Effector memory CD8-positive, alpha-beta T cell (primary cell): ENCODE measurements around the gene ETV6.
"Not testable (repeated sequence)": the region's sequence is repeated elsewhere in the genome, so short reads cannot be mapped to it uniquely, and the experiment has no call there.

Experiments used
- ATAC-seq: fragments of 150-1000 bp; cut with Tn5 transposase; replicated peaks from 2 replicates; pipeline ENCODE4 v1.10.0; 2021; ENCODE audit warnings: mild to moderate bottlenecking, moderate library complexity
- DNase-seq, 3 experiments: peaks; one replicate each; pipeline ENCODE4 v3.0.0; 2021
- H3K27ac Mint-ChIP-seq, 2 donors: one replicate each; pipeline ENCODE4 v1.8.0; 2022; ENCODE audit warnings: mild to moderate bottlenecking in 2 of 2, mixed read lengths in 2 of 2, moderate library complexity in 2 of 2
- H3K27me3 Mint-ChIP-seq, 2 donors: one replicate each; pipeline ENCODE4 v1.8.0; 2022; ENCODE audit warnings: mixed read lengths in 2 of 2
- H3K36me3 Mint-ChIP-seq: one replicate; pipeline ENCODE4 v1.8.0; 2022; ENCODE audit warnings: mild to moderate bottlenecking, moderate library complexity, mixed read lengths; ENCODE audit not compliant: insufficient read depth
- H3K4me1 Mint-ChIP-seq, 2 donors: one replicate each; pipeline ENCODE4 v1.8.0; 2022; ENCODE audit warnings: low read depth in 2 of 2, mixed read lengths in 2 of 2
- H3K4me3 Mint-ChIP-seq, 2 donors: one replicate each; pipeline ENCODE4 v1.8.0; 2022; ENCODE audit warnings: mild to moderate bottlenecking in 2 of 2, mixed read lengths in 2 of 2, moderate library complexity in 2 of 2
- H3K9me3 Mint-ChIP-seq, 2 donors: one replicate each; pipeline ENCODE4 v1.8.0; 2022; ENCODE audit warnings: mixed read lengths in 2 of 2

The ETV6 gene

DNA sequence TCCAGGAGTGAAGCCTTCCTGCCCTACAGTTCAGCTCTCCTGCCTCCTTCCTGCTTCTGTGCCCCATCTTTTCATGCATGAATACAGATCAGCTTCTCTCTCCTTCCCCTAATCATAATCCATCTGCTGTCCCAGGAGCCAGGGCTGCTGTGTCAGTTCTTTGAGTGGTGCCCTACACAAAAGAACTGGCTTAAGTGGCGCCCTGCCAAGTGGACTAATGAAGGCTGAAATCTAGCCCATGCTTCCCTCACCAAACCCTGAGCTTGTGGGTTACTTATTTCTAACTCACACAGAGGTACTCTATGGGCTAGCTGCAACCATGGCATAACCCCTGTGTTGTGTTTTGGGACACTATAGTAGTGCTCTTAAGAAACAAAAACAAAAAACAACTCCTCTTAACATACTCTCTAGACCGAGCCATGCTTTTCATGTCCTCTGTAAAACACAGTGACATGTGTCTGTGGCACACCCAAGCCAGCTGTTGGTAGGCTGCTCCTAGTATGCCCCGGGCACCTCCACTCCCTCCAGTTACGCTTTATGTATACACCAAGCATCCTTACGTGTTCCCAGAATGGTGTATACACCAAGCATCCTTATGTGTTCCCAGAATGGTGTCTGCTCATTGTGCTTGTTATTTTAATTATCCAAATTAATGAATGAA is 19.3 kb upstream of the ETV6 start:
- H3K36me3 Mint-ChIP-seq = peaks cover 2% of the 10 kb centered on the region
- ATAC-seq (no peak), DNase-seq (no peak)
- H3K9me3 Mint-ChIP-seq = no peaks in the 10 kb centered on the region
- H3K4me3 Mint-ChIP-seq = no peak overlapping the region
- H3K27ac Mint-ChIP-seq = no peak overlapping the region
- H3K4me1 Mint-ChIP-seq = no peaks in the 10 kb centered on the region
- H3K27me3 Mint-ChIP-seq = peaks cover 5 to 8% of the 10 kb centered on the region in 2 donors

DNA sequence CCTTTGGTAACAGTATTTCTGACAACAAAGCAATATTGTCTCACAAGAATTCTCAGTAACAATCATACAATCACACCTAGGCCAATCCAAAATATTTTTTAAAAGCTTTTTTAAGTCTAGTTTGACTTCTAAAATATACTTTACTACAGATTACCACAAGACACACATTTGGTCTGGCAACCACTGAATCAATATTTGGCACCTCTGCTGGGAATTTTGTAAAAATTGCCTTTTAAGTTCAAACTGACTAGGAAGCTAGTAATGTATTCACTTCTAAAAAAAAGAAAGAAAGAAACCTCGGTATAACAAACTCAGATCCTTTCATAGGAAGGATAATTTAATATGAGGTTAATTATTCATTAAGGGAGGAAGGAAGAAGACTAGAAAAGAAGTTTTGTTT is 18.2 kb upstream of the ETV6 start:
- no peak overlapping the region for H3K27ac Mint-ChIP-seq
- peaks cover 5 to 6% of the 10 kb centered on the region in 2 donors for H3K27me3 Mint-ChIP-seq
- no peak for ATAC-seq
- no peaks in the 10 kb centered on the region for H3K4me1 Mint-ChIP-seq
- no peak for DNase-seq
- peaks cover 2% of the 10 kb centered on the region for H3K36me3 Mint-ChIP-seq
- no peak overlapping the region for H3K4me3 Mint-ChIP-seq
- H3K9me3 Mint-ChIP-seq = no peaks in the 10 kb centered on the region

DNA sequence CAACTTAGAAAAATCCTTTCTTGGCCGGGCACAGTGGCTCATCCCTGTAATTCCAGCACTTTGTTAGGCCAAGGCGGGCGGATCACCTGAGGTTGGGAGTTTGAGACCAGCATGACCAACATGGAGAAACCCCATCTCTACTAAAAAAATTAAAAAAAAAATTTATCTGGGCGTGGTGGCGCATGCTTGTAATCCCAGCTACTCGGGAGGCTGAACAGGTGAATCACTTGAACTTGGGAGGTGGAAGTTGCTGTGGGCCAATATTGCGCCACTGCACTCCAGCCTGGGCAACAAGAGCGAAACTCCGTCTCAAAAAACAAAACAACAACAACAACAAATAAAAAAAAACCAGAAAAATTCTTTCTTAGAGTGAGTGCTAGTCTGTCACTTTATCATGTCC is 17.6 kb upstream of the ETV6 start:
- ATAC-seq, H3K9me3 Mint-ChIP-seq, H3K4me1 Mint-ChIP-seq, H3K27ac Mint-ChIP-seq, DNase-seq, H3K4me3 Mint-ChIP-seq, H3K27me3 Mint-ChIP-seq, H3K36me3 Mint-ChIP-seq: not testable (repeated sequence)

- no peaks in the 10 kb centered on the region for H3K4me1 Mint-ChIP-seq
- no peak overlapping the region for H3K4me3 Mint-ChIP-seq
- peaks cover 5 to 6% of the 10 kb centered on the region in 2 donors for H3K27me3 Mint-ChIP-seq
- DNase-seq (no peak), ATAC-seq (no peak)
- no peak overlapping the region for H3K27ac Mint-ChIP-seq
- no peaks in the 10 kb centered on the region for H3K9me3 Mint-ChIP-seq
- H3K36me3 Mint-ChIP-seq = peaks cover 2% of the 10 kb centered on the region
Observed at GRCh38 chr12:11633968-11634367, 15.5 kb upstream of the ETV6 start.

DNA sequence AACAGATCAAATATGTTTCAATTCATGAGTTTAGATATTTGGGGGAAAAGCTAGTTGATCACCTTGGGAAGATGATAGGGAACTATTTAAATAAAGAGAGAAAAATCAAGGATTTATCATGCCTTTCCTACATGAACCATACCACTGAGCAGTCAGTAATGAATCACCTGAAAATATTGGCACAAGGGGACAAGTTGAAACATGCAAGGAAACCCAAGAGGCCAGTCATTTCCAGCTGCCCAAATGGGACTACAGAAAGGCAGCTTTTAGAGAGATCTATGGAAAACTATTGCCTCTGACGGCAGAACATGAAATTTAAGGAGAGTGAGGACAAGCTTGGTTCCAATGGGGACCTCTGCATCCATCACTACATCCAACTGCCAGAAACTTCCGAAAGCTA is 14.1 kb upstream of the ETV6 start:
- H3K27me3 Mint-ChIP-seq = peaks cover 1 to 3% of the 10 kb centered on the region in 2 donors
- no peak for ATAC-seq
- DNase-seq = no peak
- H3K36me3 Mint-ChIP-seq = peaks cover 2% of the 10 kb centered on the region
- H3K4me3 Mint-ChIP-seq = no peak overlapping the region
- no peaks in the 10 kb centered on the region for H3K9me3 Mint-ChIP-seq
- no peak overlapping the region for H3K27ac Mint-ChIP-seq
- no peaks in the 10 kb centered on the region for H3K4me1 Mint-ChIP-seq

DNA sequence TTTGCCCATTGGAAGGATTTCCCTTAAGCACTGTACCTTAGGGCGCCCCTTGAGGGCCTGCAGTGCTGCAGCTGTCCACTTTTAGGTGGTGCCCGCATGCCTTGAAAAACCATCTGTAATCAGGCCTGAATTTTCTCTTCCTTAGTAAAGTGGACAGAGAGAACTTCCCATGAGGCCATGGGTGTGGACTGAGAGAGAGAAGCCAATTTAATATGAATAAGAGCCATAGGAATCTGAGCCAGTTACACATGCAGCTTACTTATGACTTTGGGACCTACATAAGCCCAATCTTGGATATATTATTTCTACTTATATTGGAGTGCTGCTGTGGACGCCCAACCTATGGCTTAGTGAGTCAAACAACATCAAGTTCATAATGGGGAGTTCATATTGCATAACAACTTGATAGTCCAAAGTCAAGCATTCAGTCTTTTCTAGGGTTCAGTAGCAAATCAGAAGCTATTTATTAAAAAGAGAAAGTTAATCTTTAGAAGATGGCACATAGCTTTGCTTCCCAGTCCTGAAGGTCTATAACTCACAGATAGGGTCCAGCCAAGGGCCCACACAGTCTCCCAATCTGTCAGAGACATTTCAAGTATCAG is 11.1 kb upstream of the ETV6 start:
- Mint-ChIP-seq H3K36me3 (no peaks in the 10 kb centered on the region), H3K27ac (no peak overlapping the region), H3K9me3 (no peaks in the 10 kb centered on the region), H3K4me3 (no peak overlapping the region), H3K4me1 (no peaks in the 10 kb centered on the region), H3K27me3 (no peaks in the 10 kb centered on the region)
- DNase-seq = no peak
- ATAC-seq = no peak

DNA sequence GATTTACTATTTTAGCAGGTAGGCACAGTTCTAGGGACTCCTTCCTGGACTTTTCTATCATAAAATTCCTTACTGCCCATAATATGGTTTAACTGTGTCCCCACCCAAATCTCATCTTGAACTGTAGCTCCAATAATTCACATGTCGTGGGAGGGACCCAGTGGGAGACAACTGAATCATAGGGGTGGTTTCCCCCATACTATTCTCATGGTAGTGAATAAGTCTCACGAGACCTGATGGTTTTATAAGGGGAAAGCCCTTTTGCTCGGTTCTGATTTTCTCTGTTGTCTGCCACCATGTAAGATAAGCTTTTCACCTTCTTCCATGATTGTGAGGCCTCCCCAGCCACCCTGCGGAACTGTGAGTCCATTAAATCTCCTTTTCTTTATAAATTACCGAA is 10.0 kb upstream of the ETV6 start:
- Mint-ChIP-seq H3K4me3 (no peak overlapping the region), H3K27me3 (no peaks in the 10 kb centered on the region), H3K27ac (no peak overlapping the region), H3K4me1 (no peaks in the 10 kb centered on the region), H3K36me3 (no peaks in the 10 kb centered on the region), H3K9me3 (no peaks in the 10 kb centered on the region)
- DNase-seq = no peak
- ATAC-seq = no peak

- no peak for ATAC-seq
- H3K27me3 Mint-ChIP-seq = no peaks in the 10 kb centered on the region
- no peak for DNase-seq
- no peak overlapping the region for H3K27ac Mint-ChIP-seq
- H3K4me1 Mint-ChIP-seq = no peaks in the 10 kb centered on the region
- H3K36me3 Mint-ChIP-seq = no peaks in the 10 kb centered on the region
- H3K4me3 Mint-ChIP-seq = no peak overlapping the region
- H3K9me3 Mint-ChIP-seq = no peaks in the 10 kb centered on the region
Observed at GRCh38 chr12:11641522-11641921, 8.0 kb upstream of the ETV6 start.

DNA sequence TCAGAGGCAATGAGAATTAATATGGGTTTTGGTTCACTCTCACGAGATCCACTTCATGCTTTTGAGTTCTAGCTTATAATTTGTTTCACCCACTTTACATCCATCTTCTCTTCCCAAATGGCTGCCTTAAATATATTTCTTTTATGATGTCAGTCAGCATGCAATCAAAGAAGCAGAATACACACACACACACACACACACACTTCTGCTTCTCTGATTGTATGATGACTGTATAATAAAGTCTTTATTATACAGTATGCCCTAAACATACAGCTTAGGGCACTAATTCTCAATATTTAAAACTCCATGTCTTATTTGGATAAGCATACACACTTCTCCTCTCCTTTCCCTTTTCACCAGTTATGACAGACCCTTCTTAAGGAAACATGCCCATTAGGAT is 6.7 kb upstream of the ETV6 start:
- H3K4me3 Mint-ChIP-seq = no peak overlapping the region
- H3K36me3 Mint-ChIP-seq = no peaks in the 10 kb centered on the region
- no peak for ATAC-seq
- peaks cover 0 to under 1% of the 10 kb centered on the region in 2 donors for H3K4me1 Mint-ChIP-seq
- H3K9me3 Mint-ChIP-seq = no peaks in the 10 kb centered on the region
- no peak overlapping the region for H3K27ac Mint-ChIP-seq
- H3K27me3 Mint-ChIP-seq = no peaks in the 10 kb centered on the region
- DNase-seq = no peak

DNA sequence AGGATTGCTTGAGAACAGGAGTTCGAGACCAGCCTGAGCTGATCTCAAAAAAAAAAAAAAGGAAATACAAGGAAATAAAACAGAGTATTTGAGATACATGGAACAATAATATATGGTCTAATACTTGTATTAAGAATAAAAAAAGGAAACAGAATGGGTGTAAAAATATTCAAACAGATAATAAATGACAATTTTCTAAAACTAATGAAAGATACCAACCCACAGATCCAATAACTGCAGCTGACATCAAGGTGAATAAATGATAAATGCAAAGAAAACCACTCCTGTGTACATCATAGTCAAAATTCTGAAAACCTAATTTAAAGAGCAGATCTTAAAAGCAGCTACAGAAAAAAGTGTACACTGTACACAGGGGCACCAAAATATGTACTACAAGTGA is 4.1 kb upstream of the ETV6 start:
- no peak for DNase-seq
- Mint-ChIP-seq H3K27me3 (no peaks in the 10 kb centered on the region), H3K4me1 (peaks cover under 1 to 7% of the 10 kb centered on the region in 2 donors), H3K4me3 (no peak overlapping the region), H3K27ac (no peak overlapping the region), H3K36me3 (peaks cover 10% of the 10 kb centered on the region), H3K9me3 (no peaks in the 10 kb centered on the region)
- no peak for ATAC-seq

GRCh38 chr12:11648514-11649412 is 711 bp upstream of the ETV6 start:
- H3K4me3 Mint-ChIP-seq = peak overlapping the region; percentile 94 to 95
- H3K27ac Mint-ChIP-seq = peak overlapping the region; percentile 94 to 98
- H3K9me3 Mint-ChIP-seq = no peaks in the 10 kb centered on the region
- H3K27me3 Mint-ChIP-seq = no peaks in the 10 kb centered on the region
- ATAC-seq (peak; percentile 58), DNase-seq (peak; percentile 49 to 56 (median 56))
- peaks cover 21% of the 10 kb centered on the region for H3K36me3 Mint-ChIP-seq
- peaks cover 32% of the 10 kb centered on the region in 2 donors for H3K4me1 Mint-ChIP-seq

DNA sequence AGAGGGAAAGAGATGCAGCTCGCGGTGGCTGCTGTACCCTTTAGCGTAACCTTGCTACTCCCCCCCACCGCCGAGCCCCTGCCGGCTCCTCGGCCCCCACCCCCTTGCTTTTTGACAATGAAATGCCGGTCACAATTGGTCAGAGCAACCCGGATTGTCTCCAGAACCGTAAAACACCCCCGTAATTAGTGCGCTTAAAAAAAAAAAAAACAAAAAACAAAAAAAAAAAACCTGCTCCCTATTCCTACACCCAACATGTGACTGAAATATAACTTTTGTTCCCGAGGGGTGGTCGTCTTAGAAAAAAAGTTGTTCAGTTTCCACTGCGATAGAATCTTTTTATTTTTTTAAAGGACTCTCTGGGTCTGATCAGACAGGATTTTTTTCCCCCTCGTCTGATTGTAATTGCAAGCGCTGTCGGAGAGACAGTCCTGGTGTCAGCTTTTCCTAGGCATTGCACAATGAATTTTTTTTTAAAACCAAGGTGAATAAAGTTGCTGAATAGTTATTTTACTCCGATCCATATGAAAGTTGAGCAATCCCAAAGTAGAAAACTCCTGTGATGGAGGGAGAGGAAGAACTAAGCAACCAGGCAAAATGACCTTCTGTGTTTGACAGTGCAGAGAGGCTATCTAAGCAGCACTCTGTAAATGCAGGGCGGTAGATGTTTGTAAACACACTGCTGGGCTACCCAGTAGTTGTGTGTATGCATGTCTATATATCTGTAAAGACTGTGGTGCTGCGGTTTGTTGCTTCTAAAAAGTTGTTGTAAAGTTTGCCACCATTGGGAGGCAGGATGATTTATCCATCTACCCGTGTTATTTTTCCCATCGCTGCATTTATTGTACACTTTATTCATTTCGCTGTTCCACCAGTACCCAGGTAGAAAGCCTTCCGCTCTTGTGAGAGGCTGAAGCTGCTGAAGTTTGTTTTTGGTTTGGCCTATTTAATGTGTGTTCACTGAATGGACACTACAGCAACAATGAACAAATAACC is 1.1 kb downstream of the ETV6 start:
- Mint-ChIP-seq H3K4me3 (peak overlapping the region; percentile 94 to 95), H3K27ac (peak overlapping the region; percentile 94 to 98), H3K9me3 (no peaks in the 10 kb centered on the region), H3K36me3 (peaks cover 21% of the 10 kb centered on the region), H3K4me1 (peaks cover 32 to 37% of the 10 kb centered on the region in 2 donors), H3K27me3 (no peaks in the 10 kb centered on the region)
- peak; percentile 23 for ATAC-seq
- peak in 2 of 3 experiments; percentile 7 to 8 for DNase-seq

DNA sequence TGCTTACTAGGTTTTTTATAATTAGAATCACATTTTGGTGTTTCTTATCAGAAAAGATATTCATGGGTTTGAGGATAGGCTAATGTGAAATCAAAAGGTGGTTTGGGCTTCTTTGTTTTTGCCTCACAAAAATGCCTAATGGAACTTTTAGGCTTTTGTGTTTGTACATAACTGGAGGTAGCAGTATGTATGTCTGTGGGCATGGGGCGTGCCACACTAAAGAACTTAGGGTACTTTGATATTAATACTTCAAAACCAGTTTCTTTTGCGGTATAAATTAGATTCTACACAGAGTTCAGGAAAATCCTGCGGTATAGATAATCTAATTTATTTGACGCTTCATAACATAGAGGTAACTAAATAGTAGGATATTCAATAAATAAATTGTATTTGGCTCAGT is 1.9 kb downstream of the ETV6 start:
- Mint-ChIP-seq H3K27me3 (no peaks in the 10 kb centered on the region), H3K27ac (peak overlapping the region; percentile 94 to 98), H3K36me3 (peaks cover 21% of the 10 kb centered on the region), H3K4me3 (peak overlapping the region; percentile 94 to 95), H3K9me3 (no peaks in the 10 kb centered on the region), H3K4me1 (peaks cover 32 to 37% of the 10 kb centered on the region in 2 donors)
- no peak for ATAC-seq
- DNase-seq = no peak
